ENCODE results near the gene CTTNBP2NL.
"Not testable (repeated sequence)": the region's sequence is repeated elsewhere in the genome, so short reads cannot be mapped to it uniquely, and the experiment has no call there.

CTTNBP2NL gene

GRCh38 chr1:112466078-112466660 is 70.2 kb downstream of the CTTNBP2NL start:
- H3K4me1 ChIP-seq (ENCODE audit: control insufficient read depth, insufficient read depth, low read length), result peaks cover 18% of the 10 kb centered on the region
- H3K27me3 ChIP-seq (ENCODE audit: control insufficient read depth, insufficient read depth, low read length), result peaks cover 16% of the 10 kb centered on the region
- peak overlapping the region; percentile 39 for H3K4me3 ChIP-seq (ENCODE audit: low read depth, low read length)
- no peak overlapping the region for H3K27ac ChIP-seq (ENCODE audit: low read depth, low read length)
- H3K9ac ChIP-seq (ENCODE audit: low read depth, low read length), result peak overlapping the region; percentile 7; the same call in 1 of the 2 replicates
- H3K36me3 ChIP-seq (ENCODE audit: control insufficient read depth, insufficient read depth, low read length), result no peaks in the 10 kb centered on the region
- H3K9me3 ChIP-seq (ENCODE audit: control insufficient read depth, insufficient read depth, low read length), result no peaks in the 10 kb centered on the region

GRCh38 chr1:112470324-112470723 is 74.3 kb downstream of the CTTNBP2NL start:
- Histone ChIP-seq H3K4me1 (ENCODE audit: control insufficient read depth, insufficient read depth, low read length) (peaks cover 14% of the 10 kb centered on the region), H3K27me3 (ENCODE audit: control insufficient read depth, insufficient read depth, low read length) (peaks cover 13% of the 10 kb centered on the region)
- not testable (repeated sequence) for H3K4me3 ChIP-seq (ENCODE audit: low read depth, low read length); H3K27ac ChIP-seq (ENCODE audit: low read depth, low read length); H3K9me3 ChIP-seq (ENCODE audit: control insufficient read depth, insufficient read depth, low read length); H3K9ac ChIP-seq (ENCODE audit: low read depth, low read length); H3K36me3 ChIP-seq (ENCODE audit: control insufficient read depth, insufficient read depth, low read length)

- no peak overlapping the region for H3K27ac ChIP-seq (ENCODE audit: low read depth, low read length)
- no peak overlapping the region for H3K4me3 ChIP-seq (ENCODE audit: low read depth, low read length)
- H3K4me1 ChIP-seq (ENCODE audit: control insufficient read depth, insufficient read depth, low read length), result peaks cover 7% of the 10 kb centered on the region; the same call in 1 of the 2 replicates
- H3K9ac ChIP-seq (ENCODE audit: low read depth, low read length), result no peak overlapping the region
- no peaks in the 10 kb centered on the region for H3K9me3 ChIP-seq (ENCODE audit: control insufficient read depth, insufficient read depth, low read length)
- H3K27me3 ChIP-seq (ENCODE audit: control insufficient read depth, insufficient read depth, low read length), result peaks cover 7% of the 10 kb centered on the region; the same call in 1 of the 2 replicates
- no peaks in the 10 kb centered on the region for H3K36me3 ChIP-seq (ENCODE audit: control insufficient read depth, insufficient read depth, low read length)
Observed at GRCh38 chr1:112470966-112471365, 75.0 kb downstream of the CTTNBP2NL start.

GRCh38 chr1:112472142-112472541 is 76.1 kb downstream of the CTTNBP2NL start:
- Histone ChIP-seq H3K4me3 (ENCODE audit: low read depth, low read length) (no peak overlapping the region), H3K27ac (ENCODE audit: low read depth, low read length) (no peak overlapping the region), H3K9ac (ENCODE audit: low read depth, low read length) (no peak overlapping the region), H3K27me3 (ENCODE audit: control insufficient read depth, insufficient read depth, low read length) (0 out of 2 replicates have a peak, but pooled peaks cover under 1% of the 10 kb centered on the region), H3K9me3 (ENCODE audit: control insufficient read depth, insufficient read depth, low read length) (no peaks in the 10 kb centered on the region), H3K36me3 (ENCODE audit: control insufficient read depth, insufficient read depth, low read length) (no peaks in the 10 kb centered on the region), H3K4me1 (ENCODE audit: control insufficient read depth, insufficient read depth, low read length) (0 out of 2 replicates have a peak, but pooled peaks cover 4% of the 10 kb centered on the region)

- H3K27ac ChIP-seq (ENCODE audit: low read depth, low read length), result no peak overlapping the region
- H3K9ac ChIP-seq (ENCODE audit: low read depth, low read length), result no peak overlapping the region
- H3K4me3 ChIP-seq (ENCODE audit: low read depth, low read length), result no peak overlapping the region
- H3K27me3 ChIP-seq (ENCODE audit: control insufficient read depth, insufficient read depth, low read length), result no peaks in the 10 kb centered on the region
- no peaks in the 10 kb centered on the region for H3K4me1 ChIP-seq (ENCODE audit: control insufficient read depth, insufficient read depth, low read length)
- H3K36me3 ChIP-seq (ENCODE audit: control insufficient read depth, insufficient read depth, low read length), result no peaks in the 10 kb centered on the region
- no peaks in the 10 kb centered on the region for H3K9me3 ChIP-seq (ENCODE audit: control insufficient read depth, insufficient read depth, low read length)
Observed at GRCh38 chr1:112477550-112477949, 81.5 kb downstream of the CTTNBP2NL start.

GRCh38 chr1:112478314-112478713 is 82.3 kb downstream of the CTTNBP2NL start:
- Histone ChIP-seq H3K27ac (ENCODE audit: low read depth, low read length) (no peak overlapping the region), H3K9ac (ENCODE audit: low read depth, low read length) (no peak overlapping the region), H3K36me3 (ENCODE audit: control insufficient read depth, insufficient read depth, low read length) (no peaks in the 10 kb centered on the region), H3K4me1 (ENCODE audit: control insufficient read depth, insufficient read depth, low read length) (no peaks in the 10 kb centered on the region), H3K27me3 (ENCODE audit: control insufficient read depth, insufficient read depth, low read length) (no peaks in the 10 kb centered on the region), H3K9me3 (ENCODE audit: control insufficient read depth, insufficient read depth, low read length) (no peaks in the 10 kb centered on the region), H3K4me3 (ENCODE audit: low read depth, low read length) (no peak overlapping the region)

- H3K4me3 ChIP-seq (ENCODE audit: low read depth, low read length); H3K27ac ChIP-seq (ENCODE audit: low read depth, low read length); H3K27me3 ChIP-seq (ENCODE audit: control insufficient read depth, insufficient read depth, low read length); H3K9me3 ChIP-seq (ENCODE audit: control insufficient read depth, insufficient read depth, low read length); H3K4me1 ChIP-seq (ENCODE audit: control insufficient read depth, insufficient read depth, low read length); H3K36me3 ChIP-seq (ENCODE audit: control insufficient read depth, insufficient read depth, low read length); H3K9ac ChIP-seq (ENCODE audit: low read depth, low read length): not testable (repeated sequence)
Observed at GRCh38 chr1:112486063-112486462, 90.0 kb downstream of the CTTNBP2NL start.

- not testable (repeated sequence) for H3K36me3 ChIP-seq (ENCODE audit: control insufficient read depth, insufficient read depth, low read length); H3K27ac ChIP-seq (ENCODE audit: low read depth, low read length); H3K4me1 ChIP-seq (ENCODE audit: control insufficient read depth, insufficient read depth, low read length); H3K9ac ChIP-seq (ENCODE audit: low read depth, low read length); H3K27me3 ChIP-seq (ENCODE audit: control insufficient read depth, insufficient read depth, low read length); H3K9me3 ChIP-seq (ENCODE audit: control insufficient read depth, insufficient read depth, low read length); H3K4me3 ChIP-seq (ENCODE audit: low read depth, low read length)
Observed at GRCh38 chr1:112487686-112488085, 91.7 kb downstream of the CTTNBP2NL start.

GRCh38 chr1:112488141-112488540 is 92.1 kb downstream of the CTTNBP2NL start:
- H3K9ac ChIP-seq (ENCODE audit: low read depth, low read length), result no peak overlapping the region
- no peaks in the 10 kb centered on the region for H3K27me3 ChIP-seq (ENCODE audit: control insufficient read depth, insufficient read depth, low read length)
- H3K36me3 ChIP-seq (ENCODE audit: control insufficient read depth, insufficient read depth, low read length), result no peaks in the 10 kb centered on the region
- no peak overlapping the region for H3K27ac ChIP-seq (ENCODE audit: low read depth, low read length)
- no peaks in the 10 kb centered on the region for H3K4me1 ChIP-seq (ENCODE audit: control insufficient read depth, insufficient read depth, low read length)
- no peak overlapping the region for H3K4me3 ChIP-seq (ENCODE audit: low read depth, low read length)
- H3K9me3 ChIP-seq (ENCODE audit: control insufficient read depth, insufficient read depth, low read length), result no peaks in the 10 kb centered on the region

GRCh38 chr1:112492076-112492475 is 96.1 kb downstream of the CTTNBP2NL start:
- no peak overlapping the region for H3K4me3 ChIP-seq (ENCODE audit: low read depth, low read length)
- no peak overlapping the region for H3K27ac ChIP-seq (ENCODE audit: low read depth, low read length)
- no peaks in the 10 kb centered on the region for H3K27me3 ChIP-seq (ENCODE audit: control insufficient read depth, insufficient read depth, low read length)
- no peaks in the 10 kb centered on the region for H3K36me3 ChIP-seq (ENCODE audit: control insufficient read depth, insufficient read depth, low read length)
- no peaks in the 10 kb centered on the region for H3K9me3 ChIP-seq (ENCODE audit: control insufficient read depth, insufficient read depth, low read length)
- H3K9ac ChIP-seq (ENCODE audit: low read depth, low read length), result no peak overlapping the region
- H3K4me1 ChIP-seq (ENCODE audit: control insufficient read depth, insufficient read depth, low read length), result no peaks in the 10 kb centered on the region

- no peak overlapping the region for H3K9ac ChIP-seq (ENCODE audit: low read depth, low read length)
- H3K27ac ChIP-seq (ENCODE audit: low read depth, low read length), result no peak overlapping the region
- H3K27me3 ChIP-seq (ENCODE audit: control insufficient read depth, insufficient read depth, low read length), result no peaks in the 10 kb centered on the region
- no peaks in the 10 kb centered on the region for H3K9me3 ChIP-seq (ENCODE audit: control insufficient read depth, insufficient read depth, low read length)
- no peaks in the 10 kb centered on the region for H3K36me3 ChIP-seq (ENCODE audit: control insufficient read depth, insufficient read depth, low read length)
- H3K4me3 ChIP-seq (ENCODE audit: low read depth, low read length), result no peak overlapping the region
- no peaks in the 10 kb centered on the region for H3K4me1 ChIP-seq (ENCODE audit: control insufficient read depth, insufficient read depth, low read length)
Observed at GRCh38 chr1:112493351-112493750, 97.3 kb downstream of the CTTNBP2NL start.

All from HUES48 (cell line).